Left renal cortex interstitium (tissue), 4 donors: ENCODE data around the gene NAP1L4. TPM values are rescaled to one million over a fixed set of nuclear protein-coding genes. Genes with fewer than 3 reads are reported as not detected.

ENCODE experiments used
- DNase-seq, 4 donors: peaks; one replicate each; pipeline ENCODE4 v3.0.0-alpha.2; 2013; ENCODE audit warnings: low read depth in 4 of 4, low spot score in 2 of 4, missing footprints in 1 of 4
- polyA plus RNA-seq, 4 donors: library from polyadenylated mRNA; unstranded; fragments of 120-200 nt; gene quantifications; one replicate each; pipeline ENCODE4 v1.2.1, GENCODE V29; 2013; ENCODE audit not compliant: insufficient read length in 4 of 4

The NAP1L4 gene
- polyA plus RNA-seq, 4 donors: 154 to 219 (median 195) TPM

- DNase-seq: no peak
Measured at GRCh38 chr11:2927121-2927800, 64.9 kb downstream of the NAP1L4 start.

- DNase-seq: no peak
Measured at GRCh38 chr11:2926611-2927051, 65.5 kb downstream of the NAP1L4 start.

GRCh38 chr11:2924821-2925675, 67.1 kb downstream of the NAP1L4 start:
- DNase-seq: no peak

GRCh38 chr11:2924381-2924780, 67.7 kb downstream of the NAP1L4 start:
- DNase-seq: no peak

- DNase-seq: no peak
Measured at GRCh38 chr11:2923446-2924375, 68.4 kb downstream of the NAP1L4 start.

GRCh38 chr11:2922655-2923054, 69.5 kb downstream of the NAP1L4 start:
- no peak for DNase-seq

GRCh38 chr11:2921742-2922493, 70.2 kb downstream of the NAP1L4 start:
- DNase-seq: no peak

GRCh38 chr11:2921261-2921660, 70.9 kb downstream of the NAP1L4 start:
- no peak for DNase-seq

GRCh38 chr11:2920343-2920742, 71.8 kb downstream of the NAP1L4 start:
- no peak for DNase-seq

- DNase-seq: no peak
Measured at GRCh38 chr11:2919837-2920236, 72.3 kb downstream of the NAP1L4 start.

- no peak for DNase-seq
Measured at GRCh38 chr11:2919188-2919587, 72.9 kb downstream of the NAP1L4 start.

- no peak for DNase-seq
Measured at GRCh38 chr11:2917842-2918490, 74.2 kb downstream of the NAP1L4 start.

- no peak for DNase-seq
Measured at GRCh38 chr11:2916892-2917645, 75.1 kb downstream of the NAP1L4 start.

- no peak for DNase-seq
Measured at GRCh38 chr11:2916114-2916891, 75.8 kb downstream of the NAP1L4 start.

GRCh38 chr11:2915473-2915872, 76.7 kb downstream of the NAP1L4 start:
- DNase-seq: no peak

- DNase-seq: no peak
Measured at GRCh38 chr11:2914455-2915195, 77.5 kb downstream of the NAP1L4 start.

GRCh38 chr11:2913776-2914175, 78.4 kb downstream of the NAP1L4 start:
- DNase-seq: no peak
